GM21526 (cell line): ENCODE measurements around the gene CACNB4.
"Not testable (repeated sequence)": the region's sequence is repeated elsewhere in the genome, so short reads cannot be mapped to it uniquely, and the experiment has no call there.

Source experiments
- ATAC-seq: cut with Tn5 transposase; IDR thresholded peaks from one replicate; pipeline ENCODE4 v1.9.1; 2021; ENCODE audit warnings: moderate library complexity; ENCODE audit not compliant: unreplicated experiment, low FRiP score

Gene CACNB4

DNA sequence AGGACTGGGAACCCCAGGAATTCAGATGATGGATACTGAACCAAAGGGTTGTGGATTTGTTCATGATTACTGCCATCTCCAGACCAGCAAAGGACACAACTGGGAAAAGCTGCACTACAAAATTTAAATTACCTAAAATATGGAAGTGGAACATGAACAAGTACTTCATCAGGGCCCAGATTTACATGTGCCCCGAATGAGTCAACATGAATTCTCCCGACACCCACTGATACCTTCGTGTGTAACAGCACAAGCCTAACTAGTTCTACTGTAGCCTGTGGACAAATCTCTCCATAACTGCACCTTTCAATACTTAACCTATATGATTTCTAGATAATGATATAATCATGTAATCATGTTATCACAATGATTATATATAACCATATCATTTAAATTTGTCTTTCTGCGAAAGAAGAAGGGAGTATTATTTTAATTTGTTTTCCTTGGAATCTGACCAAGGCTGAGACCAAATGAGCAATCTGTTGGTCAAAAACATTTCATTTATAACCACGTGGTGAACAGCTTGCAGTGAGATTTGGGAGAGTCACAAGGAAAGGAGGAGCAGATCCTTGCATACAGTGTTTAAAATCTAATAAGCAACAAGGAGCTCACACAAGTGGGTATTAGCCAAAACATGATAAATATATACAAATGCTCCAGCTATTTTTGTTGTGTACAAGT, 70.5 kb downstream of the CACNB4 start:
- no peak for ATAC-seq

DNA sequence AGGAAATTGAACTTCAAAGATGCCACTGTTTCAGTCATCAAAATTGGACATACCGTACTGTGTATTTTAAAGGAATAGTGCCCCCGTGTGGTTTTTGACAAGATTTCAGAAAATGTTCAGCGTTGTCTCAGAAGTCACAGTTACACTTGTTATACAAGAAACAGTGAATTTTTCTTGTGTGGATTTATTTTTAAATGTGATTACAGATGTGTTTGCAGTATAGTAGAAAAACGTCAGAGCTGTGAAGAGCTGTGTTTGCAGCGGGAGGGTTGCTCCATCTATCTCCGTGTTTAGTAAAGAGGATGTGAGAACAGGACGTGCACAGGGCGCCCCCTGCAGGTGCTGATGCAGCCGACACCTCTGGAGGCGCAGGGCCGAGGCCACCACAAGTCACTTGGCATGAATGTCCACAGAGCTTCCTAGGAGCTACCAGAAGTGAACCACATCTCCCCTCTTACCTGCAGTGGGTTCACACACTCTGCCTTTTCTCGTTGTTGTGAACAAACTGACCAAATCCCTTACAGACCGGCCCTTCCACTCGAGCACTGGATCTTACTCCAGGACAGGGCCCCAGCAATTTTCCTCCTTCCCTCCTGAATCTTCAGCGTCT, 73.1 kb downstream of the CACNB4 start:
- ATAC-seq: peak; percentile 91

DNA sequence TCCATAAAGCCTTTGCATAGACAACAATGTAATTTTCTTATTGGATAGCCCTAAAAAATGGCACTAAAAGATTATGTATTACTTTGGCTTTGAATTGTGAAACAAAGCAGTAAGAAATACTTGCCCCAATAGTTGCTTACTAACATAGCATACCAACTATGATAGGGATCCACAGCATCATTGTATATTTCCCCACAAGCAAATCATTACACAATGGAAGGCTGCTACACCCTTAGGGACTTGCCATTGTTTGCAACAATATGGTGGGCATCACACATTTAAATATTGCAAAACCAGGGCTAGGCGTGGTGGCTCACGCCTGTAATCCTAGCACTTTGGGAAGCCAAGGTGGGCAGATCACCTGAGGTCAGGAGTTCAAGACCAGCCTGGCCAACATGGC, 74.4 kb downstream of the CACNB4 start:
- no peak for ATAC-seq

DNA sequence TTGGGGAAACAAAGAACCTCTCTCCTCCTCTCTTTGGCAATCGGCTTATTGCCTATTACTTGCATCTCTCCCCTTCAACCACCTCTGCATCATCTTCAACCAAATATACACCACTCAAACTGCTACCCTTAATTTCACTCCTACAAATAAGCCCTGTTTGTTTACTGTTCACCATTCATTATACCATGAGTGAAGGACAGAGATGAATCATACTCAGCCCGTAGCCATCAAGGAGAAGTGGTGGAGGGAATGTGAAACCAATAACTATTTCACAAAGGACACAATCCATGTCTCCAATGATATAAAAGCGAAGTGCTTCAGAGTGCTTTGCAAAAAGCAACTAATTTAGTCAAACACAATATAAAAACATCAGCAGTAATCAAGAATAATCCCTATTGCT, 76.8 kb downstream of the CACNB4 start:
- ATAC-seq: no peak

DNA sequence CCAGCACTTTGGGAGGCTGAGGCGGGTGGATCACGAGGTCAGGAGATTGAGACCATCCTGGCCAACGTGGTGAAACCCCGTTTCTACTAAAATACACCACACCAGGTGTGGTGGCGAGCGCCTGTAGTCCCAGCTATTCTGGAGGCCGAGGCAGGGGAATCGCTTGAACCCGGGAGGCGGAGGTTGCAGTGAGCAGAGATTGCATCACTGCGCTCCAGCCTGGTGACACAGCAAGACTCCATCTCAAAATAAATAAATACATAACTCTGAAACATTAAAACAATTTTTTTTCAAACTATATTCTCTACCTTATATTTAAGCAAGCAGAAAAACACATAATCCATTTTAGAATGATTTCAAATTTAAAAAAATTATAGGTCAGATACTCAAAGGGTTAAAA, 77.8 kb downstream of the CACNB4 start:
- not testable (repeated sequence) for ATAC-seq

DNA sequence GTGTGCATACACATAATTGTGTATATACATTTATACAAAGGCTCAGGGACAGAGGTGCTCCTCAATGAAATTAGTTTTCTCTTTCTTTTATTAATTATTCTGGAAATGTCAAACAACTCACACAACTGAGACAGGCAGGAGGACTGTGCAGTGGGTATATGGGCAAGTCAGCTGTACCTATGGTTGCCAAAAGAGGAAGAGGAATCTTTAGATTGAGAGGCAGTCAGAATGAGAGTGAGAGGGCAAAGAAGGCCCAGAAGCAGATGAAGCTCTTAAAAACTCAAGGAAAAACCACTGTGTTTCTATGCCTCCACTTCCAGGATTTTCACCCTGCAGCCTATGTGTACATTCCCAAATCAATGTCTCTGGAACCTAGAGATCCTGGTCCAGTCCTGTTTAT, 79.1 kb downstream of the CACNB4 start:
- no peak for ATAC-seq

DNA sequence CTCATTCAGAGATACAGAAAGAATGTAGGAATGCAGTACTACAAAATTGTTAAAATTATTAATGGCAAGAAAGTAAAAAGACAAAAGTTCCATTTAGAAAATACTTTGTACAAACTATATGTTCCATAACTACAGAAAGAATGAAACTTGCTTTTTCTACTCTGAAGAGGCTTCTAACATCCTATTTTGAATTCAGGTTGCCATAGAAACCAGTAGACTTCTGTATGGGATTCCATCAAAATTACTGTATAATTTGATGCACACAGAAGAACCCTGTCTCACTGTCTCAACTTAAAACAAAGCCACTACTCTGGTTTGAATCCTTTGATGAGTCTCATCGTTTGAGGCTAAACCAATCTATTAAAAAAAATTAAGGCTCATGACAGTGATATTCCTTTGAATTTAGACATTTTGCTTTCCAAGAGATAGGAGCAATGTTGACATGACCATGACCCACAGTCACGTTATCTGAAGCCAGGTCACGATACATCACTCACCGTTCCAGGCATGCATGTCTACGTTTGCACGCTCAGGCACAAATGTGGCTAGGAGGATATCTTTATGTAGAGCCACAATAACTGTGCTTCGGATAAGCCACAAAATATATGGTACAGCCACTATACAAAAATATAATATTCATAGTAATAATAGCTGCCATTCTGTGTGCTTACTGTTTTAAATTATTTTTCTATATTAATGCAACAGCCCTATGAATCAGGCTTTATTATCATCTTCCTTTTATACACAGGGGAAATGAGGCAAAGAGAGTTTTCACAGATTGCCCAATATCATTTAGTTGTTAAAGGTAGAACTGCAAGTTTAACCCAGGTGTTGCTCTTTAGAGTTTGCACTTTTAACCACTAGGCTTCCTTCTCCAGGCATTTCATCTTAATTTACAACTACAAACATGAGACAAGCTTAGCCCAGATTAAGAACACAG, 82.4 kb downstream of the CACNB4 start:
- no peak for ATAC-seq

DNA sequence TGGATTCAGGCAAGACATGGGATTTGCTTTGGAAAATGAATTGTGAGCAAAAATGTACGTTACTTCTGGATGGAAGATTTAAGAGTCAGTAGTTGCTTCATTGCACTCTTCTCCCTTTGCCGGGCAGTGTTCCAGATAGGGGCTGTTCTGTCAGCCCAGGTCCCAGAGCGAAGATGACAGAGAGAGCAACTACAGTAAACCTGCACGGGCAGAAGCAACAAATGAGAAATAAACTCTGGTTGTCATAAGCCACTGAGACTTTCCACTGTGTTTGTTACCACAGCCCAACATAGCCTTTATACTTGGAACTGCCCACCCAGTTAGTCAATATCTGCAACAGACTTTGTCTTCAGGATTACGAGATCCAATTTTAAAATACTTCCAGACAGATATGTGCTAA, 83.3 kb downstream of the CACNB4 start:
- ATAC-seq: no peak

DNA sequence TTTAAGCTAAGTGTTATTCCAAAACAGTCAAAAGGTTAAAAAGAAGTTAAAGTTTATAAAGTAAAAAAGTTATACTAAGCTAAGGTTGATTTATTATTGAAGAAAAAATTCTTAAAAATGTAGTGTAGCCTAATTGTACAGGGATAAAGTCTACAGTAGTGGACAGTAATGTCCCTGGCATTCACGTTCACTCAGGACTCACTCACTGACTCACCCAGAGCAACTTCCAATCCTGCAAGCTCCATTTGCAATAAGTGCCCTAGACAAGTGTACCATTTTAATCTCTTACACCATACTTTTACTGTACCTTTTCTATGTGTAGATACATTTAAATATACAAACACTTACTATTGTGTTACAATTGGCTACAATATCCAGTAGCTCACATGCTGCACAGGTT, 86.1 kb downstream of the CACNB4 start:
- no peak for ATAC-seq

DNA sequence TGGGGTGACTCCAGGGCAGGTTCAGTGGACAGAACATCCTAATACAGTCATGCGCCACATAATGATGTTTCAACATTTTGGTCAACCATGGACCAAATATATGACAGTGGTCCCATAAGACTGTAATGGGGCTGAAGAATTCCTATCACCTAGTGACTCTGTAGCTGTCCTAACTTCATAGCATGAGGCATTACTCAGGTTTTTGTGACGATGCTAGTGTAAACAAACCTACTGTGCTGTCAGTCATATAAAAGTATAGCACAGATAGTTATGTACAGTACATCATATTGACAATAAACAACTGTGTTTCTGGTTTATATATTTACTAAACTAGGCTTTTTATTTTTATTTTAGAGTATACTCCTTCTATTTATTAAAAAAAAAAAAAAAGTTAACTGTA, 87.1 kb downstream of the CACNB4 start:
- no peak for ATAC-seq

DNA sequence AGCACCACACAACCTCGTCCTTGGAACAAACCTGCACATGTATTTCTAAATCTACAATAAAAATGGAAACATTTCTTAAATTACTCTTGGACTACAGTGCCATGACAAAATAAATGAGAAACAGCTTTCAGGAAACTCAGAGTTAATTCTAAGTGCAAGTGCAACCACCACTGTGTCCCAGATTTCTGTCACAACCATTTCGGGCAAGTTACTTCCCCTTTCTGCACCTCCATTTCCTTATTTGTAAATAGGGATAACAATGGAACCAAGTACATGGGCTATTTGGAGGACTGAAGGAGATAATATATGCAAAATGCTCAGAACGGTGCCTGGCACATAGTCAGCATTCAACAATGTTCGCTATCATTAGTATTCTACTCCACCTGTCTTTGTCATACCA, 93.2 kb downstream of the CACNB4 start:
- ATAC-seq: no peak

DNA sequence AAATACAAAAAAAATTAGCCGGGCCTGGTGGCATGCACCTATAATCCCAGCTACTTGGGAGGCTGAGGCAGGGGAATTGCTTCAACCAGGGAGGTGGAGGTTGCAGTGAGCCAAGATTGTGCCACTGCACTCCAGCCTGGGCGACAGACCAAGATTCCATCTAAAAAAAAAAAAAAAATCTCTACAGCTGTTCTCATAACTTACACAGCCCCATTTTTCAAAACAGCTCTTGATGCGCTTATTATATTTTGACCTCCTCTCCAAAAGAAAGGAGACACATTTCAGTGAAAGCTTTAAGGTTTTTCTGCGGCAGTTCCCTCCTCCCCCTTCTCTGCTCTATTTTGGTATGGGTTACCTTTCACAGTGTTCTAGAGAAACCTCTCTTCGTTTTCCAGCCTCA, 95.6 kb downstream of the CACNB4 start:
- not testable (repeated sequence) for ATAC-seq

DNA sequence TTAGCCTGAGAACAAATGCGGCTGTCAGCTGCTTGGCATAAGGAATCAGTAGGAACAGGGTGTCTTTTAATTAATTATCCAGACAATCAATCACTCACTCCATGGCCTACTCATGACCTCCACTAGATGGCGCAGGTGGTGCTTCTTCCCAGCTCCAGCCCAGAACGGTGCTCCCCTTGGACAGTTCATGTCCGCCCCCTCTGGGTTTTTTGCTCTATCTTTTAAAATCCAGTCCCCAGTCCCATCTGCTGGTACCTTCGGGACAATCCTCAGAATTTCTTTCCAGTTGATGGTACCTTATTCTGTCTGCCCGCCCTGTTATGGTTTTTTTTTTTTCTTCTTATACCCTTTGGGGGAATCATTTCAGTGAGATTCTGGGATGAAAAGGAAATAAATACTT, 99.8 kb downstream of the CACNB4 start:
- ATAC-seq: peak; percentile 77

DNA sequence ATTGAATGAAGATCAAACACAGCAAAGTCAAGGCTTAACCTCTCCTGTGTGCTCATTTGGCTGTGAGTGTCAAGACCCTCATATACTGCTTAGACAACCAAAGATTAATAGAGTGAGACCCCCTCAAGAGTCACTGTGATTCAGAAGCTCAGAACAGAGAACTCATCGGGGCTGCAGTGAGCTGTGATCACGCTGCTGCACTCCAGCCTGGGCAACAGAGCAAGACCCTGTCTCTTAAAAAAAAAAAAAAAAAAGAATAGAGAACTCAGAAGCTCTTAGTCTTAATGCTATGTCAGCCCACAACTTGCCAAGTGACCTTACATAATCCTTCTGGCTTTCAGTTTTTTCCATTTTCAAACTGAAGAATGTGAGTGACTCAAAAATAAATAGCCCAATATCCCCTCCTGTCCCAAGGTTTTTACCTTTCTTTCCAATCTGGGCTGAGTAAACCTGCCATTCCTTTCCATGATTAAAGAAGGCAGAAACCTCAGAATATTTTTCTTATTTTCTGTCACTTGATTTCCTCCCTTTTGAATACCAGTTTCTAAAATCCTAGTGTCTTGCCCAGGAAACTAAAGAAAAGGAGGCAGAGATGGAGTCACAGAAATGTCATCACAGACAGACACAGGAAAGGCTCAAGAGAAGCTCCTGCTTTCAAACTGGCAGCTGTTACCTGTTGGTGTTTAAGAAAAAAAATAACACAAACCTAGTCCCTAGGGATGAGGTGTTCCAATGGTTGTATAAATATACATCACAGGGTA, 102.4 kb downstream of the CACNB4 start:
- no peak for ATAC-seq

DNA sequence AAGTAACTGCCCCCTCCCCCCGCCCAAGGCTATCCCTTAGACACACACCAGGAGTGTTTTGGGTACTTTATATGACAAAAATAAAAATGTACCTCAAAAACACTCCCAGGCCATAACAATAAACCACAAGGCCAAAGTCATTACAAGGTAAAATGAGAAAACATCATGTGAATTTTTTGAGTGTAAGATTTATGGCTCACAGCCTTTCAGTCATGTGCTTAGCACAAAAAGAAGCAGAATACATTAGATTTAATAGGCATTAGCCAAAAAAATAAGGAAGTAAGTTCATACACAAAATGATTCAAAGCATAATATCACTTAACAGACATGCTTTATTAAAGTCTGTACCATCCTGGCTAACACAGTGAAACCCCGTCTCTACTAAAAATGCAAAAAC, 103.7 kb downstream of the CACNB4 start:
- no peak for ATAC-seq

DNA sequence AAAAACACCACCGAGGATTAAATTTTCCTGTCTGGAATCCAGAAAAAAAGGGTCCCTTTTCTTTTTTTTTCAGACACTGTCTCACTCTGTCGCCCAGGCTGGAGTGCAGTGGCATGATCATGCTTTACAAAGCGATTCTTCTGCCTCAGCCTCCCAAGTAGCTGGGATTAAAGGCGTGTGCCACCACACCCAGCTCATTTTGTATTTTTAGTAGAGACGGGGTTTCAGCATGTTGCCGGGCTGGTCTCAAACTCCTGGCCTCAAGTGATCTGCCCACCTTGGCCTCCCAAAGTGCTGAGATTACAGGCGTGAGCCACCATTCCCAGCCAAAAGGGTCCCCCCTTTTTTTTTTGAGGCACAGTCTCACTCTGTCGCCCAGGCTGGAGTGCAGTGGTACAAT, 104.7 kb downstream of the CACNB4 start:
- not testable (repeated sequence) for ATAC-seq

DNA sequence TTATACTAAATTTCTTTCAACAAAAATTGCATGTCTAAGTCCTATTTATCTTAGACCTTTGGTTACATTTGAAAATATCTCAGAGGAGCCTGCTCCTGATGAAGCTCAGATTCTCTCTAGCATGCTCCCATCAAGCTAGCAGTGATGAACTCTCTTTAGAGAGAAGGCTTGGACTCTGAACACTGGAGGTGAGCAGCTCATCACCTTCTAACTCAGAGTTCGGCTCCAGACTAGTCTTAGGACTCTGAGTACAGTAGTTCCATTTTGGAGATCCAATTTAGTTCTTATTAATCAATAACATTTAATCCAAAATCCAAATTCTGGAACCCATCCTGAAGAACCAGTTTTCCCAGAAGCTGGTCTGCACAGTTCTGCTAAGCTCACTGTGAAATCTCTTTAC, 107.8 kb downstream of the CACNB4 start:
- no peak for ATAC-seq

DNA sequence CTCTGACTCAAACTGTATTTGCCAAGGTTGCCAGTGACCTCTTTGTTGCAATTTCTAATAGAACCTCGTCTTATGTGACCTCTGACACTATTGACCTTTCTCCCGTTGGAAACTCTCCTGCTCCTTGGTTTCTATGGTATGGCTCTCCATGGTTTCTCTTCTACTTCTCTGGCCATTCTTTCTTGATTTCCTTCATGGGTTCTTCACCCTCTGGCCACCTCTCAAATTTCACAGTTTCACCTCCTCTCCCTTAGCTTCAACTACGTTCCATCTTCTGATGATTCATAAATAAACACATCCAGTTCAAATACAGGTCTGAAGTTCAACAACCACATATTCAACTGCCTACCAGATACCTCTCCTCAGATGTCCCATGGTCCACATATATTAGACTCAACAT, 109.5 kb downstream of the CACNB4 start:
- no peak for ATAC-seq

DNA sequence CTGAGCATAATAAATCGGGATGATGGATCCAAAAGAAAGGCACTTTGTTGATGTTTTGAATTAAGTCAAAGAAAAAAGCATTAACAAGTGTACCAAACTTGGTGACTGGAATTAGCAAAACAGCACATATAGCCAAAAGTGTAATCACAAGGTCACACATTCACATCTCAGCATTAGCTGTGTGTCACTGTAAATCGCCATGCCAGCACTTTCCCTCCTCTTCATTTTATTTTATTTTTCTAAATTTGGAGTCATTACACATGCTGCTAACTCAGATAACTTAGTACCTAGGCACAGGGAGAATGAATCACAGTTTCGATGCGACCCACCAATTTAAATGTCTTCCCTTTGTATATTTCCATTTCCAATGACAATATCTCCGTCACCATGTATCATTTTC, 111.4 kb downstream of the CACNB4 start:
- no peak for ATAC-seq

DNA sequence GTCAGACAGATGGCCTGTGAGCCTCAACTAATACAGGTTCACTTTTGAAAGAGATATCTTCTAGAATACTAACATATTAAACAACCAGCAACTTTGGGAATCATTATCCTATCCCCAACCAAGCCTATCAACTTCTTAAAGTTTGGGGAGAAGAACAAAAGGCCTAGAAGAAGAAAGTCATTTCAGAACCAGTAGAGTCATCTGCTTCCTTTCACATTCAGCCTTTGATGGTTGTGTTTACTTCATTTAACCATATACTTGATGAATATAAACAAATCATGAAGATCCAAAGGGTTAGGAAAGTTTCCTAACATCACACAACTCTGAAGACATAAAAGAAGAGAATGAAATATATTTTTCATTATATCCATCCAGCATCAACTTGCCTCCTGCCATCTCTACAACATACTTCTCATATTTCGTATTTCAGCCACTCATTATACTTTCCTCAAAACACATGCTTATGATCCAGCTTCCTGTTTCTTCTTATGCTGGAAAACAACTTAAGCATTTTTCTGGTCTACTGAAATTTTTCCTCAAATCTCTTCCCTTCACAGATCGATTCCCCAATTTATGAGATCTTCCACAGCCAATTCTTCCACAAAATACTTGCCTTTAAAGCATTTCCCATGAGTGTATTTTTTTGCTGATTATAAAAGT, 114.3 kb downstream of the CACNB4 start:
- ATAC-seq: no peak
